ENCODE measurements around the gene LRP1B.

LRP1B gene

DNA sequence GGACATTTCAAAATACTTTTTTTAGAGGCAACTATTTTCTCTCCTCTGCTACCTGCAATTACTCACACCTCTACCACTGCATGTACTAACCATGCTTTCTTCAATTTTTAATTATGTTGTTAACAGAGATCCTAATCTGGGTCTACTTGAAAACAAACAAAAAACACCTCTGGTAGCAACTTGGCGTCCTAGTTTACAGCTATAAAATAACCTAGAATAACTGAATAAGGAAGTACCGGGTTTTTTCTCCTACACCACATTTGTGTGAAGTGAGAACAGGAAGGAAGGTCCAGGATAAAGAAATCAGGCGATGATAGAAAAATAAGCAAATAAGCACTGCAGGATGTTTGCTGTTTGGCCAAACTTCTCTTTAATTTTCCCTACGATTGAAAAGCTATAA is 633.5 kb downstream of the LRP1B start:
- DNase-seq: no peak

- no peak for DNase-seq
Measured at GRCh38 chr2:141496810-141497209, 634.0 kb downstream of the LRP1B start.

DNA sequence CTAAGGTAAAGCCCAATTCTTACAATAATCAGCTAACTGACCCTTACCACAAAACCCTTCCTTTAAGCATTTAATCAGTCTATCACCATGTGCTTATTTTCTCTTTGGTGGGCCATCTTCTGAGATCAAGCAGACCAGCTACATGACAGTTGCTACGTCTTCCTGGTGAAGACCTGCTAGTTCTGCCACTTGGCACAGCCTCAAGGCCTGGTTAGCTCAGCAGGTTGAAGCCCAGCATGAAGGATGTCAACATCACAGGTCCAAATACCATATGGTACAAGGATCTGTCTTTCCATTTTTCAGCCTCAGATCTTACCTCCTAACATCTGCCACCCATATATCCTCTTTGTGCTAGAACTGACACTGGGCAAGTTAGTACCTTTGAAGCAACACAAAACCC is 636.9 kb downstream of the LRP1B start:
- no peak for DNase-seq

GRCh38 chr2:141492816-141493215 is 638.0 kb downstream of the LRP1B start:
- DNase-seq: no peak

DNA sequence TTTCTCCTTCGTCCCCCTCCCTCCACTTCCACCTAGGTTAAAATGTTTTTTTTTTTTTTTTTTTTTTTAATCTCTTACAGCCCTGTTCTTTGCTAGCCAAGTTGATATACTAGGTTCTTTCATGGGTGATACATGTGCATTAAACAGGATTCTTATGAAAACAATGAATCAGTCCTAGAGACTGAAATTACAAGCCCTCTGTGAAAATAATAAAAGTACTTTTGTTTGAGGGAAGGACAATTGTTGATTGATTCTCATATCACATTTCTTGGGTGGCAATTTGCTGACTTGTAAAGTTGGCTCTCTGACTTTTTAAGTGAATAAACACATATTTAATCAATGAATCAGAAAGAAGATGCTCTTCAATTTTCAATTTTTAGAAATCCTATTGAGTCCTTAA is 639.9 kb downstream of the LRP1B start:
- no peak for DNase-seq

DNA sequence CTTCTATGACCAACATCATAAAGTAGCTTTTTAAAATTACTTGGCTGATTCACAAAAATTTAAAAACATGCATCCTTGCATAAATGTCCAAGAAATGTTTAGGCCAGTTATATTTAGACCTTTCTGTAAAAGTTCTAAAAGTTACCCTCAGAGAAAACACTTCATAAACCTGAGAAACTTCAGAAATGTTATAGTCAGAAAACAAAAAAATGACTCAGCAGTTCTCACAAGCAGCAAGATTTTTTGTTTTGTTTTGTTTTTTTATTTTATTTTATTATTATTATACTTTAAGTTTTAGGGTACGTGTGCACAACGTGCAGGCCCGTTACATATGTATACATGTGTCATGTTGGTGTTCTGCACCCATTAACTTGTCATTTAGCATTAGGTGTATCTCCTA is 648.1 kb downstream of the LRP1B start:
- no peak for DNase-seq

DNA sequence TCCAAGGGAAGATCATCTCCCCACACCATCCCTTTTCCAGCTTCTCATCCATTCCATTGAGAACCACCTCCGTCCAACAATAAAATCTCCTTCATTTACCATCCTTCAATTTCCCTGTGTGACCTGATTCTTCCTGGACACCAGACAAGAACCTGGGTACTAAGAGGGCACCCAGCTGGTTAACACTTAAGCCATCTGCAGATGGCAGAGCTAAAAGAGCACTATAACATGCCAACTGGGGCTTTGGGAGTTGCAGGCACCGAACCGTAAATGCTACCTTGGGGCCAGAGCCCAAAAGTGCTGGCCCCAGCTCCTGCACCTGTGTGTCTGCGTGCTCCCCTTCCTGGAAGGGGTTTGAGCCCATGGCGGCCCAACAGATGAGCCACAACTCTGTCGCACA is 655.0 kb downstream of the LRP1B start:
- DNase-seq: no peak

DNA sequence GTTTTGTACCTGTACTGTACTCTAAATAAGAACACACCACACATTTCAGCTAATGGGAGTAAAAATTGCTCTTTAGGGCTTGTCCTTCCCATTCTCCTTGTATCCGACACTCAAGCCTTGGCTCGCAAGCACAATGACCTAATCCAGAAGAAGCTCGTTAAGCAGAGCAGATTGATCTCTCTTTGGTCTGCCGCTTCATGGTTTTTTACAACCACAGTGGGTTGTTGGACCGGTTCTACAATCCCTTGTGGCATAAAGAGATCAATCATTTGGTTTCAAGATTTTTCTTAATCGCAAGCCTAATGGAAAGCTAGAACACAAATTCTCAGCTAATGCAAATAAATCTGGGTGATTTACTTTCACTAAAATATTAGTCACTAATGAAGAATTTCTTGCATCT is 662.1 kb downstream of the LRP1B start:
- no peak for DNase-seq

DNA sequence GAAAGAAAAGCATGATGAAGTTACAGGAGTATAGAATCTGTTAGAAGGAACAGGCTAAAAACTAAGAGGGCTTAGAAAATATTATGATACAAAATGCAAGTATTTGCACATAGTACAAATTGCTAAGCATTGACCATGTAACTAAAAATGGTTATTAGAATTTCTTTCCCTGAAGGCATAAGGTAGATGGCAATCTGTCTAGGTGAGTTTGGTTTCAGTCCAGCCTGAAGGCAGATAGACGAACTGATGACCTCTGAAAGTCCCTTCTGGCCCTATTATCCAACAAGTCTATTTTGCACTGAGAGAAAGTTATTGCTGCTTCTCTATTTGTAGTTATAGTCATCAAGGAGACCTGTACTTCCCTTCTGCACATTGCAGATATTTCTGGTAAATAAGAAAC is 663.5 kb downstream of the LRP1B start:
- DNase-seq: no peak

DNA sequence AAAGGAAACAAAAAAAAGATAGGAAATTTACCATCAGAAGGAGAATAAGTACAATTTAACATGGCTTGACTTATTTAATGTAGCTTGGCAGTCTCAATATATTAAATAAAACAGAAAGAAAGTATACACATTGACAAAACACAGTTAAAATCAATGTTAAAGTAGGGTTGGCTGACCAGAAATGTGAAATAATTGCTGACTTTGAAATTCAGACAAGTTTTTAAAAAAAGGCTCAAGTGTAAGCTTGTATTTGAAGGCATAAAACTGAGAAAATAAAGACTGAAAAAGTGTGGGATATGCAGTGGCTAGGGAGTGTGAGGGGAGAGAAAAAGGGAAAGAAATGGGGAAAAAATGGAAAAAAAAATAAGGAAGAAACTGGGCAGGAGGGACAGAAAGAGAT is 665.8 kb downstream of the LRP1B start:
- no peak for DNase-seq

DNA sequence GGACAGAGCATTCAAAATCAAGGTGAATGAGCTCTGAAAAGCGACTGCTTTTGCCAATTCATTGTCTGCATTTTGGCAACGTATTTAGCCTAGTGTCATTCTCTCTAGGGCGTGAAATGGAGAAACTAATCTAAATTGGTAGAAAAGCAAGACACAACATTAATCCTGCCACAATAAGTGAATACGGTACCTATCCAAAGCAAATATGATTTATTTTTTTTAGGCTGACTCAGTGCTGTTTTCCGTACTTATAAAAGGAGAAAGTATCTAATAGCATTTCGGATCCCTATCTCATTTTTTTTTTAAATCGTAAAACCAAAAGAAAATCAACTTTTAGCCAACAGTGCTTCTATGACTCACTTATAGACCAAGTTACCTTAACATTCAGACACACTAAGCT is 672.5 kb downstream of the LRP1B start:
- no peak for DNase-seq

DNA sequence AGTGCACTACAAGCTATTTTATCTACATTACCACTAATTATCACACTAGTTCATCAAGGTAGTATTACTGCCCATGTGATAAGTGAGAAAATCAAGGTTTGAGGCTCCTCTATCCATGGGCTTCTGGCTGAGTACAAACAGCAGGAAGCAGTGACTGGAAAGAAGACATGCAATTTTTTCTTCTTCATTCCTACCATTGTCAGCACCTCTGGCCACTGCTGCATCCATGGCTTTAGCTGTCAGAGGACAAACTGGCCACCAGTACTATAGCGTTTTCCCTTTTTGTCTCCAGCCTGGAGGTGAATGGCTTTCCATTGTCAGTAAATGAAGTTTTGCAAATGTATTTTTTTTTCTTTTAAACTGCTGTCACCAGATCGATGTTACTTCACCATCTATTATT is 674.9 kb downstream of the LRP1B start:
- DNase-seq: no peak

DNA sequence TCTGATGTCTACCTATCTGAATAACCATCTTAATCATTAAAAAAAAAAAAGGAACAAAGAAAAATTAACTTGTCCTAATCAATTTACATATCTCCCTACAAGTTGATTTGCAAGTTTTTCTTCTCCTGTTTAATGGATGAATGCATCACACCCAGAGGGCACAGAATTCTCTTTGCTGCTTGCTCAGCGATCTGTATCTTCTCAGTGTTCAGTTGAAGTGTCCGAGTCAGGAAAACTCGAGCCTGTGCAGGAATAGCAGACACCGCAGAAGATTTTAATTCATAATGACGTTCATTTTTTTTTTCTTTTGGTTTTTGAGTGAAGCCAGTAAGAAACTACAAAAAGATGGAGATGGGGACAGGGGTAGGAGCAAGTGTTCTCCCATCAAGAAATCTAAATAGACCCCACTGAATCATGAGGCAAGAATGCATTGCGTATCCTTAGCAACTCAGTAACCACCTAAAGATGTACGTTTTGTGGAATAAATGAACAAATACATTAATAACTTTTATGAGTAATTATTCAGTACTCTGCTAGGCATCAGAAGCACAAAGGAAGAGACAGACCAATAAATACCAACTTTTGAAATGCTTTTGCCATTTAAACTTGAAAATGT is 675.5 kb downstream of the LRP1B start:
- DNase-seq: no peak

GRCh38 chr2:141440072-141440635 is 690.7 kb downstream of the LRP1B start:
- DNase-seq: no peak

GRCh38 chr2:141439524-141439923 is 691.3 kb downstream of the LRP1B start:
- no peak for DNase-seq

DNA sequence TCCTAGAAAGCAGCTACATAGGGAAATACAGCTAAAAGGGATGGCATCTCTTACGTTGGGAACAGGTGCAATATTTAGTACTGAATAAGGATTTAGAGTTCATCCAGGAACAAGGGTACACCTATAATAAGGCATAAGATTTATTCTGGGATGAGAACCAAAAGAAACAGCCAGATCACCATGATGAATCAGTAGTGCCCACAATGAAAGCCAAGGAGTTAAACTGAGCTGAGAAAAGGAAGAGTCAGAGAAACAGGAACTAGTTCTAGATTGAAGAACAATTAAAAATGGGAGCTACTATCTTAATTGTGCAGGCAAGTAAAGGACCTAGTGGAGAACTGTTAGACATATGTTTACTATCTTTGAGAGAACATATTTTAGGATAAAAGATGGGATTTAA is 692.3 kb downstream of the LRP1B start:
- DNase-seq: no peak

DNA sequence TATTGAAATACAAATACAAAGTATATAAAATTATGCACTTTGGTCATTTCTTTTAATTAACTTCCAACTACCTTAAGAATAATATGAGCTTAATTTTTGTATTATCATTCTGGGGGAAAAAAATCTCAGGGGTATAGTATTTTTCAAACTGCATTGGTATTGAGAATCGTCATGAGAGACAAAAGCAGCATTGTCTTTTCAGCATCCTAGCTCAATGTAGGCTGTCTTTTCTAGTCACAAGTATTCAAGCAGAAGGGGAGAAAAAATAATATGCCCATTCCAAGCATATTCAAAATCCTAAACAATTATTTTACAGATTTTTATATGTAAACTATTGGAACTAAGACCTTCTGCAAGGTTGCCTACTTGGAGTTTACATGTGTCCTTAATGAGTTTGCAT is 693.3 kb downstream of the LRP1B start:
- DNase-seq: no peak

- DNase-seq: no peak
Measured at GRCh38 chr2:141423124-141423523, 707.7 kb downstream of the LRP1B start.

- no peak for DNase-seq
Measured at GRCh38 chr2:141417246-141417797, 713.5 kb downstream of the LRP1B start.

DNA sequence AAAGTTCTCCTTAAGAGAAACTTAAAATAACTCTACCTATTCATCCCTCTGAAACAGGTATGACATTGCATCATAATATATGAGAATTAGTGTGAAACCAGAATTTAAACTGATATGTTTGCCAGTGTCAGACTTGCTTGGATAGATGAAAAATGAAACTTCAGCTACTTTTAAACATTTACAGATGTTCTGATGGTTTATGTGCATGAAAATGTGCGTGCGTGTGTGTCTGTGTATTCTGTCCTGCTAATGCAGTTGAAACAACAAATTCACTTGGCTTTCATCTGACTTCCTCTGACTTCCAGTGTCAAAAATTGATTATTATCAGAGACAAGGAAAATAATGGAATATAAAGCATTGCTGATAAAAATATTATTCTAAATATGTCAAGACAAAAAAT is 719.4 kb downstream of the LRP1B start:
- DNase-seq: no peak

- no peak for DNase-seq
Measured at GRCh38 chr2:141399270-141399669, 731.5 kb downstream of the LRP1B start.

DNA sequence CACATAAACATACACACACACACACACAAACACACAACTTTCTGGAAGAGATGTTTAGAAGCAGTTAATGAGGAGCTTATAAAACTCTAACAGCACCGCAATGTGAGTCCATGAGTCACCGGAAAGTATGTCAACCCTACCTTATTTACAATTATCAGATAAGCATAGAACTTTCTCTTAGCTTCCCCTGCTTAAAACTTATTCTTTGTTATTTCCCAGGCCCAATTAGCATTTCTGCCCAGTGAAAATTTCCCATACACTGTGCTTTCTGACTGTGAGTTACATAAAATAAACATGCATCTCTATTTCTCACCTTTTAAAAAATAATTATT is 737.6 kb downstream of the LRP1B start:
- no peak for DNase-seq

GRCh38 chr2:141392517-141393213 is 738.2 kb downstream of the LRP1B start:
- DNase-seq: no peak

DNA sequence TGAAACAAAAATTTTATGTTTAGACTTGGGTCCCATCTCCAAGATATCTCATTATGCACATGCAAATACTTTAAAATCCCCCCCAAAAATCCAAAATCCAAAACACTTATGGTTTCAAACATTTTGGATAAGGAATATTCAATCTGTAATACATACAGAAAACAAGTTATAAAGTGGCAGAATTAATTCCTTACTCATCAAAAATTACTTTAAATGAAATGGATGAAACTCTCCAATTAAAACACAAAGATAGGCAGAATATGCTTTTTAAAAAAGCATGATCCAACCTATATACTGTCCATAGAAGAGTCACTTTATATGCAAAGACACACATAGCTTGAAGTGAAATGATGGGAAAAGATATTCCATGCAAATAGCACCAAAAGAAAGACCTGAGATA is 744.6 kb downstream of the LRP1B start:
- no peak for DNase-seq

DNA sequence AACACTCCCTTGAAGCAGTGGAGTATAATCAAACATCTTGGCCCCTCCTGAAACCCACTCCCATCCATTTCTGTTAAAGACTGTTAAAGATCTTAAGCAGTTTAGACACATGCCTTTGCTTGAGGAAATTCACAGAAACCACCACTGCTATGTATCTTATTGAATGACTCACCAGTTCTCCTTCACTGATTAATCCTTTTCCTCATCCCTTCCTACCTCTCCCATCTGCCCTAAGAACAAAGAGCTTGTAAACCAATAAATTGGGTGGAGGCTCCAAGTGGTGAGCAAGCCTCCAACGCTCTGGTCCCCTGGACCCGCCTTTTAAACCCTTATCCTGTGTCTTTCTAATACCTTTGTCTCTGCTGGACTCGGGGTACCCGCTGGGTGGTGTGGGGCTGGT is 746.1 kb downstream of the LRP1B start:
- no peak for DNase-seq

Measured in NCI-H2107 (cell line).